ENCODE results near the gene MUCL3. TPM values are rescaled to one million over a fixed set of nuclear protein-coding genes. Genes with fewer than 3 reads are reported as not detected.

Gene MUCL3, protein sequence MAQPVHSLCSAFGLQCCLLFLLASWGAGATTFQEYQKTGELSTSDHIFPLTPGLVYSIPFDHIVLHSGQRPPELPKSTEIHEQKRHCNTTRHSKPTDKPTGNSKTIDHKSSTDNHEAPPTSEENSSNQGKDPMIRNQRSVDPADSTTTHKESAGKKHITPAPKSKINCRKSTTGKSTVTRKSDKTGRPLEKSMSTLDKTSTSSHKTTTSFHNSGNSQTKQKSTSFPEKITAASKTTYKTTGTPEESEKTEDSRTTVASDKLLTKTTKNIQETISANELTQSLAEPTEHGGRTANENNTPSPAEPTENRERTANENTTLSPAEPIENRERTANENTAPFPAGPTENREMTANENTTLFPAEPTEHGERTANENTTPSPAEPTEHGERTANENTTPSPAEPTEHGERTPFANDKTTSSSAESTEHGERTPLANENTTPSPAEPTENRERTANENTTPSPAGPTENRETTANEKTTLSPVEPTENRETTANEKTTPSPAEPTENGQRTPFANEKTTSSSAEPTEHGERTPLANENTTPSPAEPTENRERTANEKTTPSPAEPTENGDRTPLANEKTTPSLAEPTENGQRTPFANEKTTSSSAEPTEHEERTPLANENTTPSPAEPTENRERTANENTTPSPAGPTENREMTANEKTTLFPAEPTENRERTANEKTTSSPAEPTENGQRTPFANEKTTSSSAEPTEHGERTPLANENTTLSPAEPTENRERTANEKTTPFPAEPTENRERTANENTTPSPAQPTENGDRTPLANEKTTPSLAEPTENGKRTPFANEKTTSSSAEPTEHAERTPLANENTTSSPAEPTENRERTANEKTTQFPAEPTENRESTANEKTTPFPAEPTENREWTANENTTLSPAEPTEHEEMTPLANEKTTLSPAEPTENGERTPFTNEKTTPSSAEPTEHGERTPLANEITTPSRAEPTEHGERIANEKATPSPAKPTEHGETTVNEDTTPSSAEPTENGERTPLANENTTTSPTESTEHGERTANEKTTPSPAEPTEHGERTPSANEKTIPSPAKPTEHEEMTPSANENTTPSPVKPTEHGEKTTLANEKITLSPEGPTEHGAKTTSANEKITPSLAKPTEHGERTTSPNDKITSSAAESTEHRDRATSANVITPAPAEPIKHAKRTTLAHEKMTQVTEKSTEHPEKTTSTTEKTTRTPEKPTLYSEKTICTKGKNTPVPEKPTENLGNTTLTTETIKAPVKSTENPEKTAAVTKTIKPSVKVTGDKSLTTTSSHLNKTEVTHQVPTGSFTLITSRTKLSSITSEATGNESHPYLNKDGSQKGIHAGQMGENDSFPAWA (N-terminal part only)
- total RNA-seq, result not detected in 2 replicates

DNA sequence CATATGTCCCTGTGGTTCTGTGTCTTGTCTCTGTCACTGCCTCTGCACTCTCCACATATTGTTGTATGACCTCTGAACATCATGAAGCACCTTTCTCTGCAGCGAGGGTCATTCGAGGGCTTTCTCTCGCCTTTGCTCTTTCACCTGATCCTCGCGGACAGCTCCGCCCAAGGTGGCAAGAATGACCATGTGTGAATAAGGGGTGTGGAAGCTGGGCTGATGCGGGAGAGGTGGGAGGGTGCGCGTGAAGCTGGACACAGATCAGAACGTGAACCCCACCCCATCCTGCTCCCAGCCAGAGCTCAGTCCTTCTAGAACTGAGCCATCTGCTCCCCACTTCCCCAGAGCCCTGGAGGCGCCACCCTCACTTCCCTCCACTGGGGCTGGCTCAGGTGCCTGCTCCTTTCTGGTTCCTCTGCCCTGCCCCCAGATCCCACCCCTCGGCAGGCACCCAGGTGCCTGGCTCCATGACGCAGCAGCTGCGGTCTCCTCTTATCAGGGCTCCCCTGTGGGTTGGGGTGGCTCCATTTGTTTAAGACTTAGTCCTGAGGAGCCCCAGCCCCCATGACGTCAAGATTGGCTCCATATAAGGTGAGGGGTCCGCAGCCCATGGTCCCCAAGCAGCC lies at the start of gene MUCL3:
TSS of gene MUCL3 (plus strand) at position 613 of the 626 bp plus-strand sequence. CDS start 27 bp downstream, outside the sequence.

DNA sequence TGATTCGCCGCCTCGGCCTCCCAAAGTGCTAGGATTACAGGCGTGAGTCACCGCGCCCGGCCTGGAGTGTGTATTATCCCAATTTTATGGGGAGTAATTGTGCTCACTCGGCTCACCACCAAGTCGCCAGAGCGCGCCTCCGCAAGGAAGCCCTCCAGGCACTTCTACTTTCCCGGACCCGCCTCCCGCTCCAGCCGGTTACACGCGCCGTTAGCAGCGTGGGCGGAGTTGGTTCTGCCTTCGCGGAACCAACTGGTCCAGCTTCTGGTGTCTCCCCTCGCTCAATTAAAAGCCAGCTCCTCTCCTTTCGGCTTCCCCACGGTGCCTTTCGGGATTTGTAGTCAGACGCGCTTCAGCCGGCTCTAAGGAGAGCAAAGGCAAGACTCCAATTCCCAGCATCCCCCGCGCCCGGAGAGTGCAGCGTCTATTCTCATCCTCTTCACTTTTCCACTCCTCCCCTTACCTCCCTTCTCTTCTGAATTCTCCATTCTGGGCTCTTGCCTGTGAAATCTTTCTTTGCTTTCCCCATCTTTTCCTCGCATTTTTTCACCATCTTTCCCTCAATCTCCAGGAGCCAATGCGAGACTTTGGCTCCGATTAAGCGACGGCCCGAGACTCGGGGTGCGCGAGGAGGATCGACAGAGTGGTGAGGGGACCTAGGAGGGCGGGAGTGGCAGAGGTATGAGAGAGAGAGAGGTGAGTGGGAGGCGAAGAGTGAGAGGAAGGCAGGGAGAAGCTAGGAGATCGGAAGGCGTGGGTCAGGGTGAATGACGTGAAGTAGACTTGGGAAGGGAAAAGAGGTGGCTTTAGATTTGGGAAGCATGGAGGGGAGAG lies 32.8 kb upstream of the MUCL3 start, which contains the start of gene GTF2H4:
TSS of gene GTF2H4 (plus strand) at position 450 of the 834 bp plus-strand sequence.

DNA sequence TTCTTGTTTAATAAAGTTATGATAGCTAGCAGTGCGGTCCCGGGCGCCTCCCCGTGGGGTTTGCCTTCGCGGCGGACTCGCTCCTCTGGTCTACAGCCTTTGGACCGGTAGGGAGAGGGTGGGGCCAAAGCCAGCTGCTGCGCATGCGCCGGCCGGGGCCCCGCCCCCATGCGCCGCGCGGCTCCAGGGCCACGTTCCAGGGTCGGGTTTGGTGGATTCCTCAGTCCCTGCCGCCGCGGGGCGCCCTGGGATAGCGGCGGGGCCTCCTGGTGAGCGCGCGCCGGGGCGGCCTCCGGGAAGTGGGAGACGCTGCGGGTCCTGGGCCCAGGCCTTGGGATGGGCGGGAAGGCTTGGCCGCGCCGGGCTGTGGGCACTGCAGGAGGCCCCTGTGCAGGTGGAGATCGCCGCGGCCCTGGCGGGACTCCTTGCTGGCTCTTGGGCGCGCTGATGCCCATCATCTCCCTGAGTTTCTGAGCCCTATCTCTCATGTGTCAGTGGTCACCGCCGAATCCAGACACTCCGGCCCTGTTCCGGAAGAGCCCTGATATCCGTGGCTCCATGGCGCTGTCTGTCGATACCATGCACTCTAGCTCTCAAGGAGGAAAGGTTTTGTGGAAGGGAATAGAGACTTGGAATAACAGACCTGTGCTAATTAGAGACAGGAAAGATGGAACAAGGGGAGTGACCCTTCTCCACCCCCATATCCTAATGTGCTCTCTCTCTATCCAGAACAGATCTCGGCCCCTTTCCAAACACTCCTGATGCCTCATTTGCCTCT lies 26.5 kb upstream of the MUCL3 start, which contains the start of gene VARS2:
TSS of gene VARS2 (plus strand) at position 163 of the 778 bp plus-strand sequence. CDS start at position 762, 599 bp downstream.

DNA sequence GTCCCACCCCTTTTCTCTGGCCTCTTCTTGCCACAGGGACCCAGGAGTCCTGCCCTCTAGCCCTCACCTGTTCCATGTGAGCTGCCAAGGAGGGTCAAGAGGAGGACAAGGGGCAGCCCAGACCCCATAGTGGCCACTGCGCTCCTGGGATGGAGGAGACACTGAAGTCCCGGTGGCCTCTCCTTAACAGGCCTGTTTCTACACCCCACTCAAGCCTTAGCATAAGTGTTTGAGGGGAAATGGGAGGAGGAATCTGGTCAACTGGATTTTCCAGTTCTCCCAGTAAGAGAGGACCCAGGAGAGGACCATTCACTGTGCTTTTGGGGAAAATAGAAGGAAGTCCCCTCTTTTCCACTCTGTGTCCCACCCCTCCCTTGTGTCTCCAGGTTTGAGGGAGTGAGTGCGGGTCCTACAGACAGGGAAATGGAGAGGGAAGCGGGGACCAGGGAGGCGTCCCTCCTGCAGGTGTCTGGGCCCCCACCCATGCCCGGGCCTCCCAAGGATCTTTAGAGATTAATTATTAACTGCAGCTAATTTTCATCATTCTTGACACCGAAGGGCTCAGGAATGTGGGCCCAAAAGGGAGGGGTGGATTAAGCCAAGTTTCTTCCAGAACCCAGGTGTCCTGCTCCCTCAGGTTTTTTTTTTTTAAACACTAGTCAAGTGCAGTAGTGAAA lies 8.7 kb upstream of the MUCL3 start, which contains the start of gene SFTA2:
TSS of gene SFTA2 (minus strand) at position 202 of the 677 bp plus-strand sequence. CDS start at position 128, 74 bp downstream.

DNA sequence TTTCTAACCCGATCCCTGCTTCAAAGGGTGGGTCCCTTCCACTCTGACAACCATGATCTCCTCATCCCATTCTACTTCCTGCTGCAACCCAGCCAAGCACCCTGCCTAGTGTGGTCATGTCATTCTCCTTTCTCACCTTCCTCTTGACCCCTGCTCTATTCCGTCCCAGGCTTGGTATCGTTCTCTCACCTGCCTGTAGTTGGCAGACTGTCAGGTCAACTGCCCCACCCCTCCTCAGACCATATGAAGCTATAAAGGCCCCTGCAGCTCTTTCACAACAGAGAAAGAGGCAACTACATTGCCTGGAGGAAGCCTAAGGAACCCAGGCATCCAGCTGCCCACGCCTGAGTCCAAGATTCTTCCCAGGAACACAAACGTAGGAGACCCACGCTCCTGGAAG lies 42.7 kb downstream of the MUCL3 start, which contains the start of gene MUC21:
TSS of gene MUC21 (plus strand) at position 280 of the 400 bp plus-strand sequence. CDS start 241 bp downstream, outside the sequence.

Other genes starting within 250 kb of the MUCL3 start
- gene NRM, start 250.0 kb upstream of the MUCL3 start, total RNA-seq, result 7.4 and 12.4 TPM in 2 replicates
- gene MDC1, start 223.7 kb upstream of the MUCL3 start, total RNA-seq, result 9.9 and 17.6 TPM in 2 replicates
- gene TUBB, start 220.6 kb upstream of the MUCL3 start, total RNA-seq, result 521 and 1,018 TPM in 2 replicates
- gene FLOT1, start 198.3 kb upstream of the MUCL3 start, total RNA-seq, result 26.1 and 35.9 TPM in 2 replicates
- 518 and 821 TPM in 2 replicates for gene IER3, start 196.4 kb upstream of the MUCL3 start, total RNA-seq
- gene DDR1, start 56.5 kb upstream of the MUCL3 start, total RNA-seq, result 225 and 283 TPM in 2 replicates
- gene GTF2H4, start 32.8 kb upstream of the MUCL3 start, total RNA-seq, result 8.5 and 13.6 TPM in 2 replicates
- 20.7 and 29.4 TPM in 2 replicates for gene VARS2, start 26.7 kb upstream of the MUCL3 start, total RNA-seq
- not detected in 2 replicates for gene SFTA2, start 8.8 kb upstream of the MUCL3 start, total RNA-seq
- gene MUC21, start 42.7 kb downstream of the MUCL3 start, total RNA-seq, result not detected in 2 replicates
- gene MUC22, start 69.5 kb downstream of the MUCL3 start, total RNA-seq, result not detected in 2 replicates
- 0.16 TPM in 1 of 2 replicates, not detected in the other for gene C6orf15, start 171.6 kb downstream of the MUCL3 start, total RNA-seq
- gene PSORS1C1, start 173.8 kb downstream of the MUCL3 start, total RNA-seq, result 2.4 and 3.5 TPM in 2 replicates
- 1.7 and 1.8 TPM in 2 replicates for gene CDSN, start 179.5 kb downstream of the MUCL3 start, total RNA-seq
- not detected in 2 replicates for gene PSORS1C2, start 198.1 kb downstream of the MUCL3 start, total RNA-seq
- gene CCHCR1, start 216.8 kb downstream of the MUCL3 start, total RNA-seq, result 16.4 and 25.6 TPM in 2 replicates
- 17.5 and 34.9 TPM in 2 replicates for gene TCF19, start 217.6 kb downstream of the MUCL3 start, total RNA-seq
- 1.1 and 1.2 TPM in 2 replicates for gene POU5F1, start 229.7 kb downstream of the MUCL3 start, total RNA-seq